HCT116 (cell line): ENCODE measurements around the gene LSM4. TPM values are rescaled to one million over a fixed set of nuclear protein-coding genes. Genes with fewer than 3 reads are reported as not detected.

Experiments used
- ATAC-seq: fragments of 200-7000 bp; cut with Tn5 transposase; 2 replicates; pipeline ENCODE4 v1.9.1; 2020; ENCODE audit warnings: mild to moderate bottlenecking, moderate library complexity
- BruUV-seq: library from RNA; stranded (reverse); fragments of 400-500 nt; replicated peaks from 2 replicates; lab custom pipeline; 2021; lab: Mats Ljungman, UMichigan
- CTCF ChIA-PET: fragments of 300-600 bp; sonication (Branson Sonifier 250); formaldehyde crosslinking; loops from one replicate; lab custom pipeline; 2021; ENCODE audit warnings: antibody characterized with exemption; lab: Charles Lee
- POLR2A ChIA-PET: fragments of 300-600, 350-600 bp; sonication (Branson Sonifier 250); formaldehyde crosslinking; loops from one replicate; lab custom pipeline; 2021; ENCODE audit warnings: antibody characterized with exemption; lab: Charles Lee
- RAD21 ChIA-PET, 2 experiments: fragments of 300-600 bp; sonication (Branson Sonifier 250); formaldehyde crosslinking; loops; one replicate each; lab custom pipeline; 2023; ENCODE audit warnings: low total read pairs in 2 of 2; ENCODE audit not compliant: uncharacterized antibody in 2 of 2, unreplicated experiment in 2 of 2, low non-redundant PET in 1 of 2; lab: Charles Lee
- DNase-seq: peaks from one replicate; pipeline ENCODE4 v3.0.0-alpha.2; 2010; ENCODE audit warnings: low read depth, low spot score
- H2AFZ ChIP-seq: fragments of 200-600 bp; shearing (Covaris generic), sonication (generic); 2 replicates; pipeline ENCODE4 v1.6.1; 2017; ENCODE audit warnings: low read depth, mixed run types, mixed read lengths, antibody characterized with exemption, low read length; ENCODE audit not compliant: poor library complexity, severe bottlenecking
- H3K27ac ChIP-seq: 2 replicates; pipeline ENCODE4 v1.5.1; 2012; ENCODE audit warnings: low read depth, low read length
- H3K27me3 ChIP-seq: fragments of 200-600 bp; sonication (generic); 2 replicates; pipeline ENCODE4 v1.6.1; 2016; ENCODE audit warnings: mixed run types, low read length, mixed read lengths; ENCODE audit not compliant: insufficient read depth
- H3K36me3 ChIP-seq, 2 experiments: fragments of 200-500 bp in 1 of 2; fragments of 200-600 bp in 1 of 2; sonication (Bioruptor generic) in 1 of 2; sonication (generic) in 1 of 2; 2 replicates each; pipeline versions ENCODE4 v1.5.1 to v1.6.1; 2014 to 2016; ENCODE audit warnings: low read length in 2 of 2, inconsistent platforms in 1 of 2, mixed read lengths in 1 of 2, mixed run types in 1 of 2; ENCODE audit not compliant: insufficient read depth in 2 of 2, control insufficient read depth in 1 of 2
- H3K4me1 ChIP-seq, 2 experiments: fragments of 200-600 bp in 1 of 2; sonication (generic) in 1 of 2; 2 replicates each; pipeline versions ENCODE4 v1.5.1 to v1.6.1; 2012 to 2017; ENCODE audit warnings: low read length in 2 of 2, inconsistent platforms in 1 of 2, mild to moderate bottlenecking in 1 of 2, mixed read lengths in 1 of 2, mixed run types in 1 of 2, moderate library complexity in 1 of 2; ENCODE audit not compliant: insufficient read depth in 2 of 2, control insufficient read depth in 1 of 2
- H3K4me2 ChIP-seq: fragments of 200-600 bp; sonication (generic); 2 replicates; pipeline ENCODE4 v1.6.1; 2017; ENCODE audit warnings: mixed run types, low read length, mixed read lengths
- H3K4me3 ChIP-seq, 2 experiments: fragments of 200-600 bp in 1 of 2; sonication (generic) in 1 of 2; replicated peaks in 1 of 2; 2 replicates each; pipeline ENCODE4 v1.5.1; 2011 to 2016; ENCODE audit warnings: low read length in 2 of 2, control low read depth in 1 of 2, low read depth in 1 of 2, mild to moderate bottlenecking in 1 of 2, mixed read lengths in 1 of 2, mixed run types in 1 of 2
- H3K79me2 ChIP-seq: fragments of 200-600 bp; sonication (generic); 2 replicates; pipeline ENCODE4 v1.6.1; 2017; ENCODE audit warnings: mild to moderate bottlenecking, mixed run types, low read length, moderate library complexity, mixed read lengths; ENCODE audit not compliant: insufficient read depth
- H3K9ac ChIP-seq: fragments of 200-600 bp; sonication (generic); 2 replicates; pipeline ENCODE4 v1.6.1; 2016; ENCODE audit warnings: low read length, mixed read lengths
- H3K9me2 ChIP-seq: fragments of 200-600 bp; sonication (generic), shearing (Covaris generic); 2 replicates; pipeline ENCODE4 v1.6.1; 2017; ENCODE audit warnings: mixed run types, mild to moderate bottlenecking, moderate library complexity; ENCODE audit not compliant: insufficient read depth
- H3K9me3 ChIP-seq, 2 experiments: fragments of 200-500 bp in 1 of 2; fragments of 200-600 bp in 1 of 2; sonication (Bioruptor generic) in 1 of 2; sonication (generic) in 1 of 2; 2 replicates each; pipeline ENCODE4 v1.6.1; 2014 to 2017; ENCODE audit warnings: low read length in 2 of 2, mixed read lengths in 2 of 2, inconsistent platforms in 1 of 2, low read depth in 1 of 2, mild to moderate bottlenecking in 1 of 2, mixed run types in 1 of 2, moderate library complexity in 1 of 2; ENCODE audit not compliant: control insufficient read depth in 1 of 2, insufficient read depth in 1 of 2
- H4K20me1 ChIP-seq: fragments of 200-600 bp; sonication (generic), shearing (Covaris generic); 2 replicates; pipeline ENCODE4 v1.6.1; 2017; ENCODE audit warnings: mixed run types, mild to moderate bottlenecking, moderate library complexity; ENCODE audit not compliant: insufficient read depth
- EZH2phosphoT487 ChIP-seq: fragments of 200-600 bp; IDR thresholded peaks from 2 replicates; pipeline ENCODE4 v1.6.1; 2018; ENCODE audit warnings: antibody characterized with exemption, borderline replicate concordance
- FOSL1 ChIP-seq: IDR thresholded peaks from 2 replicates; pipeline ENCODE4 v1.6.1; 2012; ENCODE audit warnings: low read depth
- JUND ChIP-seq: IDR thresholded peaks from 2 replicates; pipeline ENCODE4 v1.6.1; 2012
- POLR2A ChIP-seq: IDR thresholded peaks from 2 replicates; pipeline ENCODE4 v1.7.0; 2011; ENCODE audit warnings: borderline replicate concordance; ENCODE audit not compliant: insufficient read depth, insufficient read length; ENCODE audit errors: extremely low read depth
- SIN3A ChIP-seq: IDR thresholded peaks from 2 replicates; pipeline ENCODE4 v1.6.1; 2012; ENCODE audit warnings: low read depth
- YY1 ChIP-seq: IDR thresholded peaks from 2 replicates; pipeline ENCODE4 v1.6.1; 2011; ENCODE audit warnings: low read length, low read depth, moderate library complexity, mild to moderate bottlenecking; ENCODE audit not compliant: insufficient replicate concordance; ENCODE audit errors: extremely low read depth
- intact Hi-C: fragments of 100-400 bp; cut with micrococcal nuclease; formaldehyde crosslinking; loops from 2 replicates; pipeline ENCODE4 v1.10.0; 2022
- total RNA-seq: library from RNA; stranded (reverse); gene quantifications from one replicate; pipeline ENCODE4 v1.2.1, GENCODE V29; 2021; ENCODE audit not compliant: unreplicated experiment
- TF ChIP-seq, protein P1 (sequence below): IDR thresholded peaks from 2 replicates; pipeline ENCODE4 v1.6.1; 2012
- TF ChIP-seq, protein P2 (sequence below): IDR thresholded peaks from 2 replicates; pipeline ENCODE4 v1.6.1; 2012; ENCODE audit warnings: low read depth
- TF ChIP-seq, protein P3 (sequence below), 3 experiments: fragments of 200-600 bp in 1 of 3; sonication (generic) in 1 of 3; IDR thresholded peaks in 2 of 3; conservative IDR thresholded peaks in 1 of 3; 2 replicates each; pipeline ENCODE4 v1.5.1; 2012 to 2017; ENCODE audit warnings: low read depth in 2 of 3, low read length in 2 of 3, antibody characterized with exemption in 1 of 3, borderline replicate concordance in 1 of 3, control low read depth in 1 of 3, mild to moderate bottlenecking in 1 of 3, mixed read lengths in 1 of 3, mixed run types in 1 of 3, moderate library complexity in 1 of 3; ENCODE audit not compliant: insufficient read depth in 1 of 3

The LSM4 gene
- total RNA-seq, 1 experiment from 2014 or later = 400 TPM

DNA sequence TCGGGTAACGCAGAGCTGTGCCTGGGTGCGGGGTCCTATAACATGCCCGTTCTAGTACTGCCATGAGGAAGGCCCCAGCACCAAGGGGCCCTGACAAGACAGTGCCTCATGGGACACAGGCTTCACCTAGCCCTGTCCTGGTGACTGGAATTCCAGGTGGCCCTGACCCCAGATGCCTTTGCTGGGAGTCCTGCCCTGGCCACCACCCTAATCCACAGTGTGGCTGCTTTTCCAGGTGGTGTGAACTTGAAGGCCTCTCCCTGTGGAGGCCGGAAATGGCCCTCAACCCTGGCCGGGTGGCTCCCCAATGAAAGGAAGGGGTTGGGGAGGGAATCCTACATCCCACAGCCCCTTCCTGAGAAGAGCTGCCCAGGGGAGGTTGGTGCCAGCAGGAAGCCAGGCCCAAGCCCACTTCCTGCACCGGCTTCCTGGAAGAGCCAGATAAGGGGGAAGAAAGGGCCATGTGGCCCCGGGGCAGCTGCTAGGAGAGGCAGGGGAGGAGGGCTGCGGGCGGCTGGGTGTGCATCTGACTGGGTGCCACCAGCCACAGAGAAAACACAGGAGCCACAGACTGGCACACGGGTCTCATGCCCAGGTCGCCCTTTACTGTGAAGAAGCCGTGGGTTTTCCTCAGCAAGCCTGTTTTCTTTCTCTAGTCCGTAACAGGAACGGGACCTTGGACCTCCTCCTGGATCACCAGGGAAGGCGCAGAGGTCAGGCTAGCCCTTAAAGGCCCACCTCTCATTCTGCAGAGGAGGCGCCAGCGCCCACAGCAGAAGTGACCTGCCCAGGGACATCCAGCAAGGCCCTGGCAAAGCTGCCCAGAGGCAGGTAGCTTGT, 4.7 kb downstream of the LSM4 start:
- H3K27me3 ChIP-seq = no peaks in the 10 kb centered on the region
- CTCF ChIA-PET = interaction anchor here (1.3 kb wide), 2 partner anchors 39 to 40 kb away, joined by 4 to 5 read pairs; no protein-coding TSS in a partner anchor
- peak overlapping the region; percentile 18; the same call in 1 of the 2 replicates for H3K9ac ChIP-seq
- intact Hi-C loops = no loop called here
- H3K9me2 ChIP-seq = no peaks in the 10 kb centered on the region
- no peak for TF ChIP-seq JUND
- TF ChIP-seq, protein P1, sequence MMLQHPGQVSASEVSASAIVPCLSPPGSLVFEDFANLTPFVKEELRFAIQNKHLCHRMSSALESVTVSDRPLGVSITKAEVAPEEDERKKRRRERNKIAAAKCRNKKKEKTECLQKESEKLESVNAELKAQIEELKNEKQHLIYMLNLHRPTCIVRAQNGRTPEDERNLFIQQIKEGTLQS = no peak
- H3K36me3 ChIP-seq = peaks cover 9 to 31% of the 10 kb centered on the region in 2 experiments
- no peak overlapping the region; the same call in 1 of the 2 replicates for H3K4me2 ChIP-seq
- POLR2A ChIA-PET = interaction anchor here (1.1 to 1.9 kb wide), 3 partner anchors 14 to 39 kb away, joined by 3 to 6 read pairs (median 5); no protein-coding TSS in a partner anchor
- BruUV-seq = no TSS peak
- no peaks in the 10 kb centered on the region for H3K9me3 ChIP-seq
- H3K27ac ChIP-seq = peak overlapping the region; percentile 60
- DNase-seq (no peak), ATAC-seq (no peak)
- peaks cover 92% of the 10 kb centered on the region for H3K79me2 ChIP-seq
- no peak overlapping the region for H3K4me3 ChIP-seq
- no peak overlapping the region for H2AFZ ChIP-seq
- RAD21 ChIA-PET = no interaction called here
- H3K4me1 ChIP-seq = peaks cover 39 to 42% of the 10 kb centered on the region in 2 experiments
- H4K20me1 ChIP-seq = no peaks in the 10 kb centered on the region

- ChIA-PET RAD21 (no interaction called here), CTCF (no interaction called here), POLR2A (no interaction called here)
- no TSS peak for BruUV-seq
- no peaks in the 10 kb centered on the region for H3K9me2 ChIP-seq
- no peak overlapping the region for H3K4me2 ChIP-seq
- H3K27me3 ChIP-seq = no peaks in the 10 kb centered on the region
- H3K27ac ChIP-seq = no peak overlapping the region
- H3K9me3 ChIP-seq = no peaks in the 10 kb centered on the region
- DNase-seq = no peak
- no peak for ATAC-seq
- intact Hi-C loops = no loop called here
- H3K9ac ChIP-seq = no peak overlapping the region
- peaks cover 8 to 9% of the 10 kb centered on the region in 2 experiments for H3K4me1 ChIP-seq
- H3K4me3 ChIP-seq = no peak overlapping the region
- no peak for TF ChIP-seq FOSL1
- TF ChIP-seq, protein P2, sequence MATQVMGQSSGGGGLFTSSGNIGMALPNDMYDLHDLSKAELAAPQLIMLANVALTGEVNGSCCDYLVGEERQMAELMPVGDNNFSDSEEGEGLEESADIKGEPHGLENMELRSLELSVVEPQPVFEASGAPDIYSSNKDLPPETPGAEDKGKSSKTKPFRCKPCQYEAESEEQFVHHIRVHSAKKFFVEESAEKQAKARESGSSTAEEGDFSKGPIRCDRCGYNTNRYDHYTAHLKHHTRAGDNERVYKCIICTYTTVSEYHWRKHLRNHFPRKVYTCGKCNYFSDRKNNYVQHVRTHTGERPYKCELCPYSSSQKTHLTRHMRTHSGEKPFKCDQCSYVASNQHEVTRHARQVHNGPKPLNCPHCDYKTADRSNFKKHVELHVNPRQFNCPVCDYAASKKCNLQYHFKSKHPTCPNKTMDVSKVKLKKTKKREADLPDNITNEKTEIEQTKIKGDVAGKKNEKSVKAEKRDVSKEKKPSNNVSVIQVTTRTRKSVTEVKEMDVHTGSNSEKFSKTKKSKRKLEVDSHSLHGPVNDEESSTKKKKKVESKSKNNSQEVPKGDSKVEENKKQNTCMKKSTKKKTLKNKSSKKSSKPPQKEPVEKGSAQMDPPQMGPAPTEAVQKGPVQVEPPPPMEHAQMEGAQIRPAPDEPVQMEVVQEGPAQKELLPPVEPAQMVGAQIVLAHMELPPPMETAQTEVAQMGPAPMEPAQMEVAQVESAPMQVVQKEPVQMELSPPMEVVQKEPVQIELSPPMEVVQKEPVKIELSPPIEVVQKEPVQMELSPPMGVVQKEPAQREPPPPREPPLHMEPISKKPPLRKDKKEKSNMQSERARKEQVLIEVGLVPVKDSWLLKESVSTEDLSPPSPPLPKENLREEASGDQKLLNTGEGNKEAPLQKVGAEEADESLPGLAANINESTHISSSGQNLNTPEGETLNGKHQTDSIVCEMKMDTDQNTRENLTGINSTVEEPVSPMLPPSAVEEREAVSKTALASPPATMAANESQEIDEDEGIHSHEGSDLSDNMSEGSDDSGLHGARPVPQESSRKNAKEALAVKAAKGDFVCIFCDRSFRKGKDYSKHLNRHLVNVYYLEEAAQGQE = no peak
- TF ChIP-seq POLR2A = no peak
- no peak for TF ChIP-seq YY1
- no peak for TF ChIP-seq SIN3A
- TF ChIP-seq, protein P3, sequence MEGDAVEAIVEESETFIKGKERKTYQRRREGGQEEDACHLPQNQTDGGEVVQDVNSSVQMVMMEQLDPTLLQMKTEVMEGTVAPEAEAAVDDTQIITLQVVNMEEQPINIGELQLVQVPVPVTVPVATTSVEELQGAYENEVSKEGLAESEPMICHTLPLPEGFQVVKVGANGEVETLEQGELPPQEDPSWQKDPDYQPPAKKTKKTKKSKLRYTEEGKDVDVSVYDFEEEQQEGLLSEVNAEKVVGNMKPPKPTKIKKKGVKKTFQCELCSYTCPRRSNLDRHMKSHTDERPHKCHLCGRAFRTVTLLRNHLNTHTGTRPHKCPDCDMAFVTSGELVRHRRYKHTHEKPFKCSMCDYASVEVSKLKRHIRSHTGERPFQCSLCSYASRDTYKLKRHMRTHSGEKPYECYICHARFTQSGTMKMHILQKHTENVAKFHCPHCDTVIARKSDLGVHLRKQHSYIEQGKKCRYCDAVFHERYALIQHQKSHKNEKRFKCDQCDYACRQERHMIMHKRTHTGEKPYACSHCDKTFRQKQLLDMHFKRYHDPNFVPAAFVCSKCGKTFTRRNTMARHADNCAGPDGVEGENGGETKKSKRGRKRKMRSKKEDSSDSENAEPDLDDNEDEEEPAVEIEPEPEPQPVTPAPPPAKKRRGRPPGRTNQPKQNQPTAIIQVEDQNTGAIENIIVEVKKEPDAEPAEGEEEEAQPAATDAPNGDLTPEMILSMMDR (IDR thresholded peaks at IDR 0.05 in 2 of 3, conservative IDR thresholded peaks at IDR 0.05 in 1 of 3; ENCODE audit: borderline replicate concordance in 1 of 3, insufficient read depth in 1 of 3, low read depth in 2 of 3, low read length in 2 of 3) = no peak
- TF ChIP-seq EZH2phosphoT487 = no peak
- H3K79me2 ChIP-seq = peaks cover 59% of the 10 kb centered on the region
- no peak overlapping the region for H2AFZ ChIP-seq
- H4K20me1 ChIP-seq = no peaks in the 10 kb centered on the region
- H3K36me3 ChIP-seq = peaks cover 14 to 47% of the 10 kb centered on the region in 2 experiments
Measured at GRCh38 chr19:18313398-18313797, 9.5 kb downstream of the LSM4 start.
